ENCODE data around the gene PCP4. TPM values are rescaled to one million over a fixed set of nuclear protein-coding genes. Genes with fewer than 3 reads are reported as not detected.

The PCP4 gene
- total and polyA plus RNA-seq, 2 donors (not counting 3 experiments of a cell fraction or from before 2014, with no cell fraction given), result not detected

DNA sequence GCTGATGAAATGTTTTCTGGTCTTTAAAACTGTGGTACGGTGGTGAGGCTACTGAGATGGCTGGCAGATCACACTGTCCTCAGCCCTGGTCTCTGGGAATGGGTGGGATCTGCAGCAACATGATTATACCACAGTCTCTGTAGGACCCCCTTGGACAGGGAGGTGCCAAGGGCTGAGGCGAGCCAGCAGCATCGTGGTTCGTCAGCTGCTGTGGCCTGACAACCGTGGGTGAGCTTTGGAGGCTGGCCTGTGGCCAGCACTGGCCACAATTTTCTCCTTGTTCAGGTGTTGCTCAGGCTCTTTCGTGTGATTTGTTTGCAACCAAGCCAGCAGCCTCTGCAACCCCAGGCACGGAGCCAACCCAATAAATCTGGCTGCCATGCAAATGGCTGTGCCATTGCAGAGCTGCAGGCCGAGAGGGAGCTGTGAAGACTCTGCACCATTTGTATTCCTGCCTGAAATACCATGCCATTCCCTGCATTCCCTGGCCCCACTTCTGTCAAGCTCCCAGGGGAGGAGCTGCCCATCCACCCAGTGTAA, 70.9 kb downstream of the PCP4 start:
- POLR2A ChIA-PET, result no interaction called here
- intact Hi-C loops (cut with micrococcal nuclease), result no loop called here
- DNase-seq (ENCODE audit: low read depth, low spot score), result no peak

More for the DNA sequence above, 70.9 kb downstream of the PCP4 start:
- Histone ChIP-seq H3K27ac (ENCODE audit: insufficient read depth, low read depth, low read length) (no peak overlapping the region), H3K79me2 (ENCODE audit: control insufficient read depth, insufficient read depth, low read length) (no peaks in the 10 kb centered on the region), H3K4me3 (replicated peaks in 1 of 3; ENCODE audit: insufficient read depth in 1 of 3, low read depth in 1 of 3, low read length in 3 of 3) (no peak overlapping the region), H2AFZ (ENCODE audit: low read depth, low read length) (no peak overlapping the region), H3K36me3 (ENCODE audit: control insufficient read depth in 2 of 2, extremely low read depth in 1 of 2, insufficient read depth in 2 of 2, low read length in 2 of 2) (no peaks in the 10 kb centered on the region), H3K9ac (replicated peaks; ENCODE audit: extremely low read depth, insufficient read depth, low read length) (no peak overlapping the region), H3K9me1 (replicated peaks; ENCODE audit: control insufficient read depth, extremely low read depth, insufficient read depth, low read length) (no peaks in the 10 kb centered on the region), H3K9me3 (replicated peaks; ENCODE audit: control insufficient read depth, insufficient read depth, low read length) (peaks cover 2% of the 10 kb centered on the region), H3K27me3 (ENCODE audit: control insufficient read depth in 2 of 2, insufficient read depth in 2 of 2, low read length in 2 of 2) (no peaks in the 10 kb centered on the region), H3K4me2 (ENCODE audit: insufficient read depth, low read length) (no peak overlapping the region), H3K4me1 (ENCODE audit: control insufficient read depth, extremely low read depth, insufficient read depth, low read length) (no peaks in the 10 kb centered on the region), H4K20me1 (replicated peaks; ENCODE audit: control insufficient read depth, extremely low read depth, insufficient read depth, low read length) (no peaks in the 10 kb centered on the region)
- no peak for FAIRE-seq
- BruUV-seq (replicated peaks), result no TSS peak
- CTCF ChIA-PET, result no interaction called here
- dilution Hi-C loops (cut with MboI; ENCODE audit: extremely low pct_ligation_motif_present, low sequenced_read_pairs), result no loop called here
- no peak for TF ChIP-seq POLR2A (IDR thresholded peaks at IDR 0.05; ENCODE audit: low read depth, low read length)
- no peak for TF ChIP-seq FOS (IDR thresholded peaks at IDR 0.05; ENCODE audit: borderline replicate concordance, insufficient read depth, low read length)
- no peak for TF ChIP-seq MYC (IDR thresholded peaks at IDR 0.05; ENCODE audit: low read depth, low read length)
- TF ChIP-seq JUN (IDR thresholded peaks at IDR 0.05; ENCODE audit: borderline replicate concordance, insufficient read depth, insufficient read length, low read depth), result no peak
- TF ChIP-seq GATA2 (IDR thresholded peaks at IDR 0.05; ENCODE audit: insufficient read depth, insufficient read length, low read depth, low read length), result no peak
- TF ChIP-seq CTCF (IDR thresholded peaks at IDR 0.05; ENCODE audit: extremely low read depth in 1 of 2, insufficient read depth in 1 of 2, low read depth in 1 of 2, low read length in 2 of 2), result no peak
- TF ChIP-seq POLR2AphosphoS5 (IDR thresholded peaks at IDR 0.05; ENCODE audit: insufficient read depth, low read depth, low read length), result no peak
- TF ChIP-seq, protein P1, sequence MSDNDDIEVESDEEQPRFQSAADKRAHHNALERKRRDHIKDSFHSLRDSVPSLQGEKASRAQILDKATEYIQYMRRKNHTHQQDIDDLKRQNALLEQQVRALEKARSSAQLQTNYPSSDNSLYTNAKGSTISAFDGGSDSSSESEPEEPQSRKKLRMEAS (IDR thresholded peaks at IDR 0.05; ENCODE audit: insufficient read depth, insufficient read length), result no peak
- no peak for TF ChIP-seq EZH2 (IDR thresholded peaks at IDR 0.05; ENCODE audit: borderline replicate concordance, low read depth, low read length, severe bottlenecking)

Measured in endothelial cell of umbilical vein (primary cell).